PC-3 (cell line): Measurements from ENCODE around the gene PTPRE. TPM values are rescaled to one million over a fixed set of nuclear protein-coding genes. Genes with fewer than 3 reads are reported as not detected.

Experiments used
- ATAC-seq: fragments of 200-7000 bp; cut with Tn5 transposase; 2 replicates; pipeline ENCODE4 v1.9.1; 2020; ENCODE audit warnings: mild to moderate bottlenecking, moderate library complexity
- BruUV-seq: library from RNA; stranded (reverse); fragments of 400-500 nt; replicated peaks from 2 replicates; lab custom pipeline; 2021; lab: Mats Ljungman, UMichigan
- CTCF ChIA-PET: fragments of 300-600 bp; sonication (Branson Sonifier 250); formaldehyde crosslinking; loops from one replicate; lab custom pipeline; 2022; ENCODE audit warnings: antibody characterized with exemption; lab: Charles Lee
- POLR2A ChIA-PET: fragments of 300-600 bp; sonication (Branson Sonifier 250); formaldehyde crosslinking; loops from one replicate; lab custom pipeline; 2022; ENCODE audit warnings: antibody characterized with exemption; ENCODE audit not compliant: unreplicated experiment; lab: Charles Lee
- DNase-seq: peaks from one replicate; pipeline ENCODE4 v3.0.0-alpha.2; 2015
- H2AFZ ChIP-seq: fragments of 300-600 bp; sonication (generic); 2 replicates; pipeline ENCODE4 v1.6.0; 2016; ENCODE audit warnings: antibody characterized with exemption, low read length
- H3F3A ChIP-seq: fragments of 300-600 bp; sonication (generic); one replicate; pipeline ENCODE4 v1.6.0; 2017; ENCODE audit warnings: antibody characterized with exemption, low read length, control low read depth, mild to moderate bottlenecking; ENCODE audit not compliant: unreplicated experiment
- H3K27ac ChIP-seq: fragments of 300-600 bp; sonication (generic); 2 replicates; pipeline ENCODE4 v1.5.1; 2016; ENCODE audit warnings: mild to moderate bottlenecking, low read length
- H3K27me3 ChIP-seq: fragments of 300-600 bp; sonication (generic); 2 replicates; pipeline ENCODE4 v1.6.1; 2016; ENCODE audit warnings: low read length, mixed read lengths
- H3K36me3 ChIP-seq: fragments of 300-600 bp; sonication (generic); 2 replicates; pipeline ENCODE4 v1.6.1; 2016; ENCODE audit warnings: low read depth, mixed run types, low read length, mixed read lengths
- H3K4me1 ChIP-seq: fragments of 300-600 bp; sonication (generic); 2 replicates; pipeline ENCODE4 v1.5.1; 2016; ENCODE audit warnings: low read length; ENCODE audit not compliant: insufficient read depth
- H3K4me2 ChIP-seq: fragments of 300-600 bp; sonication (generic); 2 replicates; pipeline ENCODE4 v1.6.0; 2016; ENCODE audit warnings: low read length
- H3K4me3 ChIP-seq: fragments of 300-600 bp; sonication (generic); 2 replicates; pipeline ENCODE4 v1.5.1; 2016; ENCODE audit warnings: mild to moderate bottlenecking, low read length, mixed read lengths
- H3K79me2 ChIP-seq: fragments of 300-600 bp; sonication (generic); 2 replicates; pipeline ENCODE4 v1.6.1; 2017; ENCODE audit warnings: low read length, mixed read lengths
- H3K9ac ChIP-seq: fragments of 300-600 bp; sonication (generic); 2 replicates; pipeline ENCODE4 v1.6.0; 2016; ENCODE audit warnings: mild to moderate bottlenecking, low read length
- H3K9me2 ChIP-seq: fragments of 300-600 bp; sonication (generic); replicated peaks from 2 replicates; pipeline ENCODE4 v1.6.1; 2016; ENCODE audit warnings: mixed run types, low read length, mixed read lengths
- H3K9me3 ChIP-seq: fragments of 300-600 bp; sonication (generic); 2 replicates; pipeline ENCODE4 v1.6.1; 2016; ENCODE audit warnings: low read length, mixed read lengths
- H4K20me1 ChIP-seq: fragments of 300-600 bp; sonication (generic); 2 replicates; pipeline ENCODE4 v1.6.1; 2016; ENCODE audit warnings: low read length, mixed read lengths
- CTCF ChIP-seq: fragments of 300-600 bp; sonication (generic); conservative IDR thresholded peaks from 2 replicates; pipeline ENCODE4 v1.5.1; 2017; ENCODE audit warnings: antibody characterized with exemption, low read depth, mild to moderate bottlenecking, low read length
- EZH2 ChIP-seq: fragments of 300-600 bp; sonication (generic); IDR thresholded peaks from one replicate; pipeline ENCODE4 v1.6.1; 2017; ENCODE audit warnings: antibody characterized with exemption, mild to moderate bottlenecking, low read length; ENCODE audit not compliant: unreplicated experiment
- EZH2phosphoT487 ChIP-seq: fragments of 300-600 bp; sonication (generic); IDR thresholded peaks from 2 replicates; pipeline ENCODE4 v1.6.1; 2018; ENCODE audit warnings: mild to moderate bottlenecking, antibody characterized with exemption, low read length, borderline replicate concordance
- intact Hi-C: fragments of 100-400 bp; cut with micrococcal nuclease; formaldehyde crosslinking; loops from 2 replicates; pipeline ENCODE4 v1.9.0; 2023
- total RNA-seq: library from RNA; depleted of rRNA; stranded (reverse); fragments of >200 nt; gene quantifications from 2 replicates; pipeline ENCODE4 v1.2.3, GENCODE V29; 2014

The PTPRE gene
- total RNA-seq, 1 experiment from 2014 or later, result 3.1 TPM

GRCh38 chr10:127945948-127946711 is 39.2 kb downstream of the PTPRE start:
- intact Hi-C loops, result no loop called here
- Histone ChIP-seq H3K79me2 (no peaks in the 10 kb centered on the region), H3K27me3 (no peaks in the 10 kb centered on the region), H3K4me1 (peaks cover 15% of the 10 kb centered on the region), H3K9ac (no peak overlapping the region), H4K20me1 (no peaks in the 10 kb centered on the region), H3K9me2 (no peaks in the 10 kb centered on the region), H3F3A (no peaks in the 10 kb centered on the region), H3K27ac (peak overlapping the region; percentile 36; the same call in 1 of the 2 replicates), H3K9me3 (no peaks in the 10 kb centered on the region), H3K4me3 (no peak overlapping the region), H3K36me3 (no peaks in the 10 kb centered on the region), H2AFZ (no peak overlapping the region), H3K4me2 (no peak overlapping the region)
- DNase-seq (no peak), ATAC-seq (no peak)
- no peak for TF ChIP-seq EZH2phosphoT487
- TF ChIP-seq CTCF, result no peak
- TF ChIP-seq EZH2, result no peak
- ChIA-PET POLR2A (no interaction called here), CTCF (no interaction called here)
- no TSS peak for BruUV-seq

- no peak overlapping the region for H3K4me3 ChIP-seq
- TF ChIP-seq CTCF (no peak), EZH2 (no peak), EZH2phosphoT487 (no peak)
- peaks cover 15% of the 10 kb centered on the region for H3K4me1 ChIP-seq
- intact Hi-C loops, result no loop called here
- no peak overlapping the region for H2AFZ ChIP-seq
- no TSS peak for BruUV-seq
- H3K79me2 ChIP-seq, result no peaks in the 10 kb centered on the region
- H3K27me3 ChIP-seq, result no peaks in the 10 kb centered on the region
- H3K4me2 ChIP-seq, result no peak overlapping the region
- H3K9me3 ChIP-seq, result no peaks in the 10 kb centered on the region
- no peak for DNase-seq
- H3K27ac ChIP-seq, result no peak overlapping the region
- no peaks in the 10 kb centered on the region for H3F3A ChIP-seq
- CTCF ChIA-PET, result no interaction called here
- no peaks in the 10 kb centered on the region for H4K20me1 ChIP-seq
- ATAC-seq, result no peak
- no peak overlapping the region for H3K9ac ChIP-seq
- H3K9me2 ChIP-seq, result no peaks in the 10 kb centered on the region
- H3K36me3 ChIP-seq, result no peaks in the 10 kb centered on the region
- POLR2A ChIA-PET, result no interaction called here
Observed at GRCh38 chr10:127947211-127947610, 40.3 kb downstream of the PTPRE start.

- Histone ChIP-seq H4K20me1 (no peaks in the 10 kb centered on the region), H3K27ac (no peak overlapping the region), H3K9me2 (no peaks in the 10 kb centered on the region), H3K9ac (no peak overlapping the region), H3F3A (no peaks in the 10 kb centered on the region), H3K4me2 (no peak overlapping the region), H3K4me1 (peaks cover 15% of the 10 kb centered on the region), H3K36me3 (no peaks in the 10 kb centered on the region), H2AFZ (no peak overlapping the region), H3K27me3 (no peaks in the 10 kb centered on the region), H3K4me3 (no peak overlapping the region), H3K79me2 (no peaks in the 10 kb centered on the region), H3K9me3 (no peaks in the 10 kb centered on the region)
- ChIA-PET POLR2A (no interaction called here), CTCF (no interaction called here)
- ATAC-seq (no peak), DNase-seq (no peak)
- no peak for TF ChIP-seq CTCF
- no peak for TF ChIP-seq EZH2
- TF ChIP-seq EZH2phosphoT487, result no peak
- intact Hi-C loops, result no loop called here
- BruUV-seq, result no TSS peak
Observed at GRCh38 chr10:127948791-127949190, 41.9 kb downstream of the PTPRE start.
